Mesendoderm (in vitro differentiated cells): ENCODE results near the gene PAX6.

Source experiments
- DNase-seq: peaks from one replicate; pipeline ENCODE4 v3.0.0; 2013
- H2AK5ac ChIP-seq: 2 replicates; pipeline ENCODE4 v1.6.1; 2013; ENCODE audit warnings: low read length, inconsistent platforms
- H2BK120ac ChIP-seq: 2 replicates; pipeline ENCODE4 v1.6.1; 2013; ENCODE audit warnings: low read depth, mild to moderate bottlenecking, low read length, moderate library complexity, mixed read lengths
- H2BK15ac ChIP-seq: replicated peaks from 2 replicates; pipeline ENCODE4 v1.6.1; 2013; ENCODE audit warnings: low read depth, mild to moderate bottlenecking, moderate library complexity
- H2BK5ac ChIP-seq: 2 replicates; pipeline ENCODE4 v1.6.1; 2013; ENCODE audit warnings: low read length, inconsistent platforms
- H3K18ac ChIP-seq: 2 replicates; pipeline ENCODE4 v1.6.1; 2013; ENCODE audit warnings: mild to moderate bottlenecking, low read length, mixed read lengths
- H3K23ac ChIP-seq: one replicate; pipeline ENCODE4 v1.6.1; 2013; ENCODE audit warnings: low read length
- H3K27ac ChIP-seq: 2 replicates; pipeline ENCODE4 v1.5.1; 2013; ENCODE audit warnings: low read depth, mild to moderate bottlenecking, inconsistent platforms, low read length, moderate library complexity
- H3K27me3 ChIP-seq: 2 replicates; pipeline ENCODE4 v1.6.1; 2013; ENCODE audit warnings: low read length, control low read depth, mild to moderate bottlenecking, inconsistent platforms; ENCODE audit not compliant: insufficient read depth, poor library complexity
- H3K36me3 ChIP-seq: 2 replicates; pipeline ENCODE4 v1.6.1; 2013; ENCODE audit warnings: low read length, inconsistent platforms; ENCODE audit not compliant: control insufficient read depth, insufficient read depth
- H3K4ac ChIP-seq: one replicate; pipeline ENCODE4 v1.6.1; 2013; ENCODE audit warnings: low read depth, mild to moderate bottlenecking, low read length, moderate library complexity
- H3K4me1 ChIP-seq: 2 replicates; pipeline ENCODE4 v1.6.1; 2013; ENCODE audit warnings: low read depth, low read length, inconsistent platforms; ENCODE audit not compliant: control insufficient read depth
- H3K4me2 ChIP-seq: 2 replicates; pipeline ENCODE4 v1.6.1; 2013; ENCODE audit warnings: low read length
- H3K4me3 ChIP-seq: 2 replicates; pipeline ENCODE4 v1.5.1; 2013; ENCODE audit warnings: mild to moderate bottlenecking, low read length
- H3K56ac ChIP-seq: one replicate; pipeline ENCODE4 v1.6.1; 2013; ENCODE audit warnings: low read length
- H3K79me1 ChIP-seq: 2 replicates; pipeline ENCODE4 v1.6.1; 2013; ENCODE audit warnings: low read length, inconsistent platforms
- H3K79me2 ChIP-seq: 2 replicates; pipeline ENCODE4 v1.6.1; 2013; ENCODE audit warnings: mild to moderate bottlenecking, low read length; ENCODE audit not compliant: control insufficient read depth, insufficient read depth
- H3K9ac ChIP-seq: 2 replicates; pipeline ENCODE4 v1.6.1; 2013; ENCODE audit warnings: low read length, inconsistent platforms
- H4K5ac ChIP-seq: one replicate; pipeline ENCODE4 v1.6.1; 2013; ENCODE audit warnings: low read length
- H4K8ac ChIP-seq: one replicate; pipeline ENCODE4 v1.6.1; 2013; ENCODE audit warnings: low read depth, mild to moderate bottlenecking, control low read depth, low read length, moderate library complexity
- WGBS: extraction: QIAGEN DNeasy Blood & Tissue Kit; methylation state at CpG from one replicate; pipeline ENCODE4 v1.1.7; 2013; ENCODE audit warnings: low lambda C conversion rate, missing lambda C conversion rate; ENCODE audit not compliant: insufficient coverage; ENCODE audit errors: extremely low coverage; 5-methylcytosine and 5-hydroxymethylcytosine counted together

Gene PAX6

GRCh38 chr11:31803813-31804311 is 7.3 kb downstream of the PAX6 start:
- Histone ChIP-seq H3K4ac (no peak overlapping the region), H4K5ac (no peak overlapping the region), H4K8ac (no peak overlapping the region), H2BK15ac (no peak overlapping the region), H3K23ac (no peak overlapping the region), H3K4me3 (no peak overlapping the region), H3K79me2 (no peaks in the 10 kb centered on the region), H3K79me1 (no peaks in the 10 kb centered on the region), H2BK5ac (no peak overlapping the region), H2BK120ac (no peak overlapping the region), H3K18ac (no peak overlapping the region), H3K9ac (no peak overlapping the region), H2AK5ac (no peak overlapping the region), H3K4me2 (no peak overlapping the region), H3K4me1 (peaks cover 6% of the 10 kb centered on the region), H3K27me3 (peaks cover 90% of the 10 kb centered on the region), H3K56ac (no peak overlapping the region), H3K36me3 (no peaks in the 10 kb centered on the region), H3K27ac (no peak overlapping the region)
- WGBS, result no CpG with 5 or more reads among the region's 13 CpGs
- peak; percentile 57 for DNase-seq

- Histone ChIP-seq H3K23ac (peak overlapping the region; percentile 3), H4K5ac (no peak overlapping the region), H3K4me2 (no peak overlapping the region), H2BK120ac (no peak overlapping the region), H3K27ac (no peak overlapping the region), H3K79me1 (no peaks in the 10 kb centered on the region), H3K4me3 (no peak overlapping the region), H2AK5ac (peak overlapping the region; percentile 60), H3K79me2 (no peaks in the 10 kb centered on the region), H2BK5ac (no peak overlapping the region), H3K36me3 (no peaks in the 10 kb centered on the region), H3K9ac (no peak overlapping the region), H2BK15ac (no peak overlapping the region), H3K4me1 (peaks cover 7% of the 10 kb centered on the region), H4K8ac (no peak overlapping the region), H3K4ac (no peak overlapping the region), H3K56ac (no peak overlapping the region), H3K18ac (no peak overlapping the region), H3K27me3 (peaks cover 88% of the 10 kb centered on the region)
- DNase-seq, result peak; percentile 54
- no CpG with 5 or more reads among the region's 24 CpGs for WGBS
These were observed 7.9 kb downstream of the PAX6 start for GRCh38 chr11:31802990-31803812.

- H3K27me3 ChIP-seq, result peaks cover 86% of the 10 kb centered on the region
- no peak overlapping the region for H4K5ac ChIP-seq
- no peaks in the 10 kb centered on the region for H3K79me2 ChIP-seq
- no peak overlapping the region for H3K4me3 ChIP-seq
- H2BK15ac ChIP-seq, result no peak overlapping the region
- DNase-seq, result peak; percentile 57
- no peaks in the 10 kb centered on the region for H3K79me1 ChIP-seq
- no peak overlapping the region for H3K27ac ChIP-seq
- no peak overlapping the region for H3K23ac ChIP-seq
- peaks cover 6% of the 10 kb centered on the region for H3K4me1 ChIP-seq
- no peak overlapping the region for H3K18ac ChIP-seq
- no peak overlapping the region for H3K4me2 ChIP-seq
- no peak overlapping the region for H3K9ac ChIP-seq
- H2BK120ac ChIP-seq, result no peak overlapping the region
- H2AK5ac ChIP-seq, result no peak overlapping the region
- H3K4ac ChIP-seq, result no peak overlapping the region
- no peak overlapping the region for H2BK5ac ChIP-seq
- no CpG with 5 or more reads among the region's 20 CpGs for WGBS
- no peak overlapping the region for H4K8ac ChIP-seq
- H3K36me3 ChIP-seq, result no peaks in the 10 kb centered on the region
- no peak overlapping the region for H3K56ac ChIP-seq
These were observed 8.5 kb downstream of the PAX6 start for GRCh38 chr11:31802609-31802989.

GRCh38 chr11:31802000-31802551 is 9.0 kb downstream of the PAX6 start:
- Histone ChIP-seq H3K4me3 (no peak overlapping the region), H3K79me2 (no peaks in the 10 kb centered on the region), H3K23ac (no peak overlapping the region), H2AK5ac (no peak overlapping the region), H3K4me1 (peaks cover 3% of the 10 kb centered on the region), H2BK15ac (no peak overlapping the region), H3K27ac (no peak overlapping the region), H3K9ac (no peak overlapping the region), H3K36me3 (no peaks in the 10 kb centered on the region), H3K79me1 (no peaks in the 10 kb centered on the region), H4K8ac (no peak overlapping the region), H2BK5ac (no peak overlapping the region), H3K4ac (no peak overlapping the region), H2BK120ac (no peak overlapping the region), H3K56ac (no peak overlapping the region), H4K5ac (no peak overlapping the region), H3K27me3 (peaks cover 86% of the 10 kb centered on the region), H3K4me2 (no peak overlapping the region), H3K18ac (no peak overlapping the region)
- DNase-seq, result no peak
- no CpG with 5 or more reads among the region's 6 CpGs for WGBS

- Histone ChIP-seq H3K79me2 (no peaks in the 10 kb centered on the region), H3K4me1 (peaks cover 3% of the 10 kb centered on the region)
- WGBS, result no CpG with 5 or more reads among the region's 9 CpGs
These were observed 9.8 kb downstream of the PAX6 start for GRCh38 chr11:31801298-31801702.

More at GRCh38 chr11:31801298-31801702, 9.8 kb downstream of the PAX6 start:
- Histone ChIP-seq H3K23ac (no peak overlapping the region), H2BK120ac (no peak overlapping the region), H3K4ac (no peak overlapping the region), H3K27ac (no peak overlapping the region), H2BK15ac (no peak overlapping the region), H3K36me3 (no peaks in the 10 kb centered on the region), H3K9ac (no peak overlapping the region), H3K4me3 (no peak overlapping the region), H3K4me2 (no peak overlapping the region), H2BK5ac (no peak overlapping the region), H2AK5ac (no peak overlapping the region), H4K8ac (no peak overlapping the region), H3K18ac (no peak overlapping the region), H3K56ac (no peak overlapping the region), H3K79me1 (no peaks in the 10 kb centered on the region), H4K5ac (no peak overlapping the region), H3K27me3 (peaks cover 86% of the 10 kb centered on the region)
- peak; percentile 16 for DNase-seq
